Lung microvascular endothelial cell (primary cell): ENCODE data around the gene SLC25A11. TPM values are rescaled to one million over a fixed set of nuclear protein-coding genes. Genes with fewer than 3 reads are reported as not detected.
"Not testable (repeated sequence)": the region's sequence is repeated elsewhere in the genome, so short reads cannot be mapped to it uniquely, and the experiment has no call there.

Experiments
- DNase-seq, 2 donors: peaks; one replicate each; pipeline versions ENCODE4 v3.0.0 to v3.0.0-alpha.2; 2010; ENCODE audit warnings: low read depth in 2 of 2
- total RNA-seq: library from RNA; depleted of rRNA; stranded (reverse); fragments of >200 nt; gene quantifications from 2 replicates; pipeline ENCODE4 v1.2.1, GENCODE V29; 2014

Gene SLC25A11
- total RNA-seq, 1 donor from 2014 or later: 57.3 TPM

DNA sequence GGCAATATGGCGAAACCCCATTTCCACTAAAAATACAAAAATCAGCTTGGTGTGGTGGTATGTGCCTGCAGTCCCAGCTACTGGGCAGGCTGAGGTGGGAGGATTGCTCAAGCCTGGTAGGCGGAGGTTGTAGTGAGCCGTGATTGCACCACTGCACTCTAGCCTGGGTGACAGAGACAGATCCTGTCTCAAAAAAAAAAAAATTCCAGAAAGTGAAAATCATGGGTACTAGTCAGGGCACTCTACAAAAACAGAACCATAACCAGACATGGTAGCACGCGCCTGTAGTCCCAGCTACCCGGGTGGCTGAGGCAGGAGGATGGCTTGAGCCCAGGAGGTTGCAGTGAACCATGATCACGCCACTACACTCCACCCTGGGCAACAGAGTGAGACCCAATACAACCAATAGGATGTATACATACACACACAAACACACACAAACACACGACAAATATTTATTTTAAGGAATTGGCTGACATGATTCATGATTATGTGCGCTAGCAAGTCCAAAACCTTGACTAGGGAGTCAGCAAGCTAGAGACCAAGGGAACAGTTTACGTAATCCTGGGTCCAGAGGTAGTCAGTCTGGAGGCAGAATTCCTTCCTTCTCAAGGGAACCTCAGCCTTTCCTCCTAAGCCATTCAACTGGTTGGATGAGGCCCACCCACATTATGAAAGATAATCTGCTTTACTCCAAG, 19.3 kb downstream of the SLC25A11 start:
- DNase-seq: no peak

GRCh38 chr17:4919511-4920047, 20.3 kb downstream of the SLC25A11 start:
- no peak for DNase-seq

DNA sequence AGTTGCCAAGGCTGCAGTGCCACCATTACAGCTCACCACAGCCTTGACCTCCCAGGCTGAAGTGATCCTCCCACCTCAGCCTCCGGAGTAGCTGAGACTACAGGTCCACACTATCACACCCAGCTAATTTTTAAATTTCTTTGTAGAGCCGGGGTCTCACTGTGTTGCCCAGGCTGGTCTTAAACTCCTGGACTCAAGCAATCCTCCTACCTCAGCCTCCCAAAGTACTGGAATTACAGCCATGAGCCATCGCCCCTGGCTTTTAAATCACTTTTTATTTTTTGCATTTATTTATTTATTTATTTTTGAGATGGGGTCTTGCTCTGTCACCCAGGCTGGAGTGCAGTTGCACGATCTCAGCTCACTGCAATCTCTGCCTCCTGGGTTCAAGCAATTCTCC, 25.3 kb downstream of the SLC25A11 start:
- DNase-seq: not testable (repeated sequence)

- no peak for DNase-seq
Observed at GRCh38 chr17:4913994-4914393, 25.9 kb downstream of the SLC25A11 start.

DNA sequence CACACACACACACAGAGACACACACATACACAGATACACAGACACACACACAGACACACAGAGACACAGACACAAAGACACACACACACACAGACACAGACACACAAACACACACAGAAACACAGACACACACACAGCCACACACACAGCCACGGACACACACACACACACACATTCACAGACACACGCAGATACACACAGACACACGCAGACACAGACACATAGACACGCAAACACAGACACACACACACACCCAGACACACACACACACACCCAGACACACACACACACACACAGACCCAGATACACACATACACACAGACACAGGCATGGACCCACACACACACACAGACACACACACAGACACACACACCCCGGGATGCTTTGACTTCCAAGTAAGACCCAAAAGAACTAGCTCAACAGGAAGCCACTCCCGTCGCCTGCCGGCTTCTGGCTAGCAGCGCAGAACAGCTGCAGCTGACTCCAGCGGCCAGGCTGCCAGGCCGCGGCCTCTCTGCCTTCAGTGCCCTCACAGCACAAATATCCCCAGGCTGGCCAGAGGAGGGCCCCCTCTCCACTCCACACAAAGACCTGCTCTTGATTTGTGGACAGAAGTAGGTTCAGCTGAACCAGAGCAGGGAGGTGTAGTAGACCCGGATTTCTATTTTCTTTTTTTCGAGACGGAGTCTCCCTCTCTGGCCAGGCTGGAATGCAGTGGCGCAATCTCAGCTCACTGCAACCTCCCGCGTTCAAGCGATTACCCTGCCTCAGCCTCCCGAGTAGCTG, 30.9 kb downstream of the SLC25A11 start:
- peak; percentile 95 to 96 for DNase-seq

DNA sequence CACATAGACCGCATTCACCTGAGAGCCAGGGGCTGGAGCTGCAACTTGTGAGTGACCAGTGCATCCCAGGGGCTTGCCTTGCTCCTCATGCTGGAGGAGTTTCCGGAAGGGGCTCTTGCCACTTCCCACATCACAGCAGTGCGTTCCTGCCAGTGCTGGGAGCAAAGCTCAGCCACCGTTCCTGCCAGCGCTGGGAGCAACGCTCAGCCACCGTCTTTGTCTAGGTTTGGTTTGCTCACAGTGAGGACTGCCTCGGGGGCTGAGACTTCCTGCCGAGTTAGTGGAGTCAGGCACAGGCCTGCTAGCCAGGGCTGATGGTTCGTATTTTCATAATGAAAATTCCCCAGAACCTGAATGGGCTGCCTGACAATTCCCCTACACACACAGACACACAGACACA, 31.5 kb downstream of the SLC25A11 start:
- DNase-seq: no peak

- DNase-seq: not testable (repeated sequence)
Observed at GRCh38 chr17:4906642-4907041, 33.2 kb downstream of the SLC25A11 start.

DNA sequence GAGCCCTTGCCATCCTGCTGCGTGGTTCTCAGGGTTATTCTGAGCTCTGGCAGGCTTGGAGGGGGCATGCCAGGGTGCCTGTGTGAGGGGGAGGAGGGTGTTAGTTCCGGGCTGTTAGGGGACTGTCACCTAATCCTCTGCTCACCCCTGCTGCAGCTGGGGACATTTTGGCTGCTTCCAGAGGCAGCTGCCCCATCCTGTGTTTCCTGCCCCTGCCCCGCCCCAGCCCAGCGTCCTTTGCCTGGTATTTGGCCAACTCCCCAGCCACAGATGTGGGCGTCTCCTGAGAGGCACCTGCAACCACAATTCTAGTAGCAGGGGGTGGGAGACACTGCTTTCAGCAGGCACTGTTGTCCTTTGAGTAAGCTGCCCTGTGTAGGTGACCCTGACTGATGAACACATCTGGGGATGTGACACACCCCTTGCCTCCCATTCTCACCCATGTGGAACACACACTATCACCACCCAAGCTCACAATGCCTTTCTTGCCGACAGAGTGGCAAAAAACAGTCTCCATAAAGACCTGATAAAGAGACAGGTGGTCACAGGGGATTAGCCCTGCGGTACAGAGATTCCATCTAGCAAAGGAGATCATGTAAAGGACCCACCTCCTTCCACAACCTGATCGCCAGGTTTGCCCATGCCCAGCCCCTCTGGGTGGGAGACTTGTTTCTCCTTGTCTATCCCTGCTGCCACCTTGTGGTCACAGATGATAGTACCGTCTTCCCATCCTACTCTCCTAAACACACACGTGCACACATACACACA, 36.6 kb downstream of the SLC25A11 start, which contains the start of gene CHRNE:
Gene CHRNE, minus strand, starts transcription at position 48 of the 768 bp plus-strand sequence. Its CDS starts 35 bp downstream, at position 13.
- peak; percentile 80 to 90 for DNase-seq

GRCh38 chr17:4902540-4902939, 37.3 kb downstream of the SLC25A11 start:
- DNase-seq: no peak

DNA sequence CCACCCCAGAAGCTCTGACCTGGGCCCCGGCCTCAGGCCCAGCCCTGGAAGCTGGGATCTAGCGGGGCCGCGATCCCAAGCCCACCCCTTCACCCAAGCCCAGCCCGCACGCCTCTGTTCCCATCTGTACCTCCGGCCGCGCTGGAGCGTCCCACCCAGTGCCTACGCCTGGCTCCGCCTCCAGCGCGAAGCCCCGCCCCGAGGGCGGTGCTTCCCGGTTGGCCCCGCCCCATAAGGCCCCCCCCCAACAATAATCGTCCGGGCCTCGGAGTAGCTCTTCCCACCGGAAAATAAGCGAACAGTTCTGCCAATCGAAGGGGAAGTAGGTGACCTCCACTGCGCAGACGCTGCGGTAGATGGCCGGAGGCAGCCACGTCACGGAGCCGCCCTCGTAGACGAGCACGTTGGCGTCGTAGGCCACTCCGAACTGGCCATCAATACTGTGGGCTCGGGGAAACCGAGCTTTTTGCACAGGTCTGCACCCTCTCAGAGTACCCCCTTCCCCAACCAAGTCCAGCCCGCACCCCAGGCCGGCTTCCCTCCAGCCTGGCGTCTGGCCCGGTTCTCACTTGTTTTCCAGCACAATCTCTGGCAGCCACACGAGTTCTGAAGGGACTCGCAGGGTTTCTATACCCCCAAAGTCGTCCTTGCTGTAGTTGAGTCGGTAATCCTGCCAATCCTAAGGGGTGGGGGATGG, 38.0 kb downstream of the SLC25A11 start:
- DNase-seq: peak in 1 of 2 donors; percentile 88

DNA sequence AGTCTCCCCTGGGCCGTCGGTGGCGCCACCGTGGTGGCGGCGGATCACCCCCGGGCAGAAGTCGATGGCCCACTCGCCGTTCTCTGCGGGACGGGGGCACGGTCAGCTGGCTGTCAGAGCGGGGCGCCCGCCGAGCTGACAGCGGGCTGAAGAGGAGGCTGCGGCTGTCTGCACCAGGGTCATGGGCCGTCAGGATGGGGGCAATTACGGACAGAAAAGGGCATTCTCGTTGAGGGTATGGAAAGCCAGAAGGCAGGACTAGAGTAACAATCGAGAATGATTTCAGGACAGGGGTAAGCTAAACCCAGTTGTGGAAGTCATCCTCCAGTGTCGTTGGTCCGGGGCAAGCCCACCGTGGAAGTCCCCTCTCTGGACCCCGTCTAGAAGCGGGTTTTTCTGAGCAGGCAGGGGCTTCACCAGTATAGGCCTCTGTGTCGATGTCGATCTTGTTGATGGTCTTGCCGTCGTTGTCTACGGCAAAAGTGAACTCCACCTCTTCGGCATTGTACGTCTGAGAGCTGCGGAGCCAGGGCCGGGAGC, 38.7 kb downstream of the SLC25A11 start:
- DNase-seq: no peak

DNA sequence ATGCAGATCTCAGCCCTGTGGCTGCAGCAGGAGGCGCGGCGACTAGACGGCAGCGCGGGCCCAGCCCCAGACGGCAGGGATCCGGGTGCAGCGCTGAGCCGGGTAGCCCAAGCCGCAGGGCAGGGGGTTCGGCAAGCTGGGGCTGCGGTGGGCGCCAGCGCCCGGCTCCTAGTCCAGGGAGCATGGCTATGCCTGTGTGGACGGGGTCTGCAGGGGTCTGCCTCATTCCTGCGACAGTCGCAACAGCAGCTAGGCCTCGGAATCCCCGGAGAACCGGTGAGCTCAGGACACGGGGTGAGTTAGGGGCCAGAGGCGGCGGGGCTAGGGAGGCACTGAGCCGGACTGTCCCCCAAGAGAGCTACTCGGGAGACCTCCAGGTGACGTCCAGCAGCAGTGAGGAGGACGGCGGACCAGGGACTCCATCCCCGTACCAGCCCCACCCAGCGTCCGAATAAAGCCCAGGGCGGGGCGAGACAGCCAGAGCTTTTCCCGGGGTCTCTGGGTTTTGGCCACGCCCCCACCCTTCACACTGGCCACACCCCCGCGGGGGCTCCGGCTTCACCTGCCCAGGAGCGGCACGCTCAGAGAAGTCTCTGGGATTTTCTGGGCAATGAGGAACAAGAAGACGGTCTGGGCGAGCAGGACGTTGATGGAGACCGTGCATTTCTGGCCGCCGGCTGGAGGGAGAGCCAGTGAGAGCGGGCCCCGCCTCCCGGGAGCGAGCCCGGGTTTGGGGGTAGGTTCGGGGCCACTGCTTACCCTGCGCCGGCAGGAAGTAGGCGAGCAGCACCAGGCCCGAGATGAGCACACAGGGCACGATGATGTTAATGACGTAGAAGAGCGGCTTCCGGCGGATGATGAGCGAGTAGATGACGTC, 39.4 kb downstream of the SLC25A11 start:
- DNase-seq: peak in 1 of 2 donors; percentile 63

- DNase-seq: peak in 1 of 2 donors; percentile 78
Observed at GRCh38 chr17:4899341-4900230, 40.3 kb downstream of the SLC25A11 start, which contains the start of gene C17orf107. TSS of gene C17orf107 (plus strand) at chr17:4899536. CDS start at chr17:4899763, 227 bp downstream.

DNA sequence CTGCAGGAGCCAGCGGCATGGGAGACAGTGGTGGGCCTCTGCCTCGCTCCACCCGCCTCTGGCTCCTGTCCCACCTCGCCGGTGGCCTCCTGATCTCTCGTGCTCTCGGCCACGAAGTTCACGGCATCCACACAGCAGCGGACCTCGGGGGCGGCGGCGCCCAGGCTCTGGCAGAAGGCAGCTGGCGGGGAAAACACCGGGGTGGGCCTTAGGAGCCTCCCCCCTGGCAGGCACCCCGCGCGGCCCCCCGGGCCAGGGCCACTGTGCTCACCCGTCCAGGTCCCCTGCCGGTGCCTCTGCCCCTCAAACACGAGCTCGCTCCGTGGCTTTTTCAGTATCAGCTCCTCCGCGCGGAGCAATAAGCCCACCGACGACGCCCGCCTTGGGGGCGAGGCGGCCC, 40.9 kb downstream of the SLC25A11 start:
- DNase-seq: no peak

GRCh38 chr17:4898351-4898750, 41.5 kb downstream of the SLC25A11 start:
- no peak for DNase-seq

GRCh38 chr17:4897785-4898184, 42.1 kb downstream of the SLC25A11 start:
- DNase-seq: no peak

- DNase-seq: no peak
Observed at GRCh38 chr17:4897198-4897687, 42.6 kb downstream of the SLC25A11 start.
